Activated CD4-positive, CD25-positive, alpha-beta regulatory T cell treated with anti-CD3 and anti-CD28 coated beads, Interleukin-2, amount 50 U/mL, for 24 hours (primary cell): ENCODE results near the gene ABHD15.
A peak's percentile ranks its signal among the peaks of the same experiment; 100 is the strongest.

Source experiments
- ATAC-seq, 2 donors: fragments of 150-1000 bp; cut with Tn5 transposase; one replicate each; pipeline ENCODE4 v1.10.0; 2021; ENCODE audit warnings: mild to moderate bottlenecking in 1 of 2, moderate library complexity in 1 of 2

The ABHD15 gene

GRCh38 chr17:29581583-29582253, 14.9 kb upstream of the ABHD15 start:
- no peak for ATAC-seq

GRCh38 chr17:29579866-29580771, 13.3 kb upstream of the ABHD15 start:
- peak; percentile 96 to 98 for ATAC-seq

GRCh38 chr17:29578626-29579485, 12.0 kb upstream of the ABHD15 start:
- ATAC-seq, result no peak

GRCh38 chr17:29577385-29578211, 10.8 kb upstream of the ABHD15 start:
- ATAC-seq, result no peak

- no peak for ATAC-seq
Observed at GRCh38 chr17:29577001-29577370, 10.1 kb upstream of the ABHD15 start.

- ATAC-seq, result no peak
Observed at GRCh38 chr17:29576214-29577000, 9.6 kb upstream of the ABHD15 start.

- no peak for ATAC-seq
Observed at GRCh38 chr17:29575511-29576213, 8.8 kb upstream of the ABHD15 start.

GRCh38 chr17:29574732-29575510, 8.1 kb upstream of the ABHD15 start:
- no peak for ATAC-seq

- no peak for ATAC-seq
Observed at GRCh38 chr17:29573871-29574731, 7.3 kb upstream of the ABHD15 start.

GRCh38 chr17:29573558-29573869, 6.7 kb upstream of the ABHD15 start:
- no peak for ATAC-seq

GRCh38 chr17:29572691-29573557, 6.1 kb upstream of the ABHD15 start:
- peak; percentile 29 to 37 for ATAC-seq

- no peak for ATAC-seq
Observed at GRCh38 chr17:29571883-29572681, 5.2 kb upstream of the ABHD15 start.

GRCh38 chr17:29571486-29571882, 4.6 kb upstream of the ABHD15 start:
- no peak for ATAC-seq

- ATAC-seq, result no peak
Observed at GRCh38 chr17:29570521-29570920, 3.7 kb upstream of the ABHD15 start.

GRCh38 chr17:29569245-29569950, 2.6 kb upstream of the ABHD15 start:
- ATAC-seq, result no peak
